Stimulated activated CD8-positive, alpha-beta memory T cell treated with anti-CD3 and anti-CD28 coated beads, Interleukin-4, amount 100 ng/mL, for 24 hours (primary cell): ENCODE results near the gene ZMIZ1.

ENCODE experiments used
- DNase-seq: peaks from one replicate; pipeline ENCODE4 v3.0.0-alpha.2; 2020; ENCODE audit warnings: low read depth

ZMIZ1 gene

GRCh38 chr10:79079490-79080355, 11.0 kb downstream of the ZMIZ1 start:
- no peak for DNase-seq

- DNase-seq, result no peak
Observed at GRCh38 chr10:79081353-79082034, 12.7 kb downstream of the ZMIZ1 start.

GRCh38 chr10:79082035-79082373, 13.2 kb downstream of the ZMIZ1 start:
- no peak for DNase-seq

DNA sequence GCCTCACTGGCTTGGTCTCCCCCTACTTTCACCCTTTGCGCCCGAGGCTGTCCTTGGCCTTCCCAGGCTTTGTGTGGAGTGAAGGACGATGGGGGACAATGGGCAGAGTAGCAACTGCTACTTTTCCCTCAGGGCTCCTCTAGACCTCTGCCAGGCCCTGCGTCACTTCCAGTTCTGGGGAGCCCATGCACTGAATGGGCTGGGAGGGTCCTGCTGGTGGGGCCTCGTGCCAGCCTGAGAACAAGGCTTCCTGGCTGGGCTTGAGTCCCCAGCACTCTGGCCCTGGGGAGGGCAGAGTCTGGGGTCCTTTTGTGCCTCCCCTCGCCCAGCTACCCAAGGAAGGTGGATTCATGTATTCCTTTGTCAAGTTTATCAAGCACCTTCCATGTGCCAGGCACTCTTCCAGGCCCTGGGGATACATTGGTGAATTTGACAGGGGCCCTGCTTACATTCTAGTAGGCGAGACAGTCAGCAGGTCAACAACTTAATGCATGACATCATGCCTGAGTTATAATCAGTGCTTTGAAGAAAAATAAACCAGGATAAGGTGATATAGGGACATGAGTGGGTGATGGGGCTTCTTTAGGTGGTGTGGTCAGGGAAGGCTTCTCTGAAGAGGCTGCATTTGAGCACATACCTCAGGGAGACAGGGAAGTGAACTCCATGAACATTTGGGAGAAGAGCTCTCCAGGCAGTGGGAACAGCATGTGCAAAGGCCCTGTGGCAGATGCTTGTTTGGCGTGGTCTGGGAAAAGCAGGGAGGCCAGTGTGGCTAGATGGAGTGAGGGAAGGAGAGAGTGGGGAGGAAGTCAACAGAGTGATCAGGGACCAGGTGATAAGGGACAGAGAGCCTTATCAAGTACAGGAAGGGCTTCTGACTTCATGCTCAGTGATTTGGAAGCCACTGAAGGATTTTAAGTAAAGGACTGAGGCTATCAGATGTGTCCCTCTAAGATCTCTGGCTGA, 14.1 kb downstream of the ZMIZ1 start:
- no peak for DNase-seq

GRCh38 chr10:79084012-79084971, 15.5 kb downstream of the ZMIZ1 start:
- DNase-seq, result no peak

DNA sequence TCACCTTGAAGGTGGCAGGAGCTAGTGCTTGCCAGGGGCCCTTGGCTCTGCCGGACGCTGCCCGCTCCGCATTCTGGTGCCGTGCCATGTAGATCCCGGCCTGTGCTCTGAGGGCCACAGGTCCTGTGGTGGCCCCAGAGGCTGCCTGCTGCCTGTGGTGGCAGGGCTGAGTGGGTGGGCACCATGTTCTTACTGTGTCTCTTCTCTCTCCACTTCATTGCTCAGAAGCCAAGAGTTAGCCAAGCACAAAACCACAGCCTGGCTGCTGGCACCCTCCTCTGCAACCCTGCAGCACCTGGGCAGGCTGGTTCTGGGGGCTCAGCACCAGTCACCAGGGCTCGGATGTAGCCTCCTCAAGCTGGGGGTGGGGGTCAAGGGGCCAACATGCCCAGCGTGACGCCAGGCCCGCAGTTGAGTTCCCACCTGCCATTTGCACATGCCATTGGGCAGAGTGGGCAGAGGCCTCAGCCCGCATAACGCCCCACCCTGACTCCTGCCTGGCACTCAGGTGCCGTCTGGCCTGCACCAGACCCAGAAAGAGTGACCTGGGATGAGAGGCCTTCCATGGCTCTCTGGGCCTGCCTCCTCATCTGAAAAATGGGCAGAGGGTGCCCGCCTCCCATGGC, 16.3 kb downstream of the ZMIZ1 start:
- DNase-seq, result no peak

DNA sequence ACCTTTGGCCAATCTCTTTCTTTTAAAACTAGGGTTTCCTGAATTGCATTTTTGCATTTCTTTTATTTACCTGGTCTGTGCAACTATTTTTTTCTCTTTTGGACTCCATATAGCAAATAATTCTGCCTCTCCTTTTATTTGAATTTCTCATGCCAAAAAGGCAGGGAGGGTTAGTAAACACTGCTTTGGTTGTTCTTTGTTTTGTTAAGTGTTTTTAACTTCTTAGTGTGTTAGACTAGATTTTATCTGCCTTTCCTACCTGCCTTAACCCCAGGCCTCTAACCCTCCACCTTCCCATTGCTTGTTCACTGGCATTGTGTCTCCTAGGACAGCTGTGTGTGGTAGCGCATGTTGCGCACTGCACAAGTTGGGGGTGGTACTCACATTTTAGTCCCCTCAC, 18.1 kb downstream of the ZMIZ1 start:
- no peak for DNase-seq

- no peak for DNase-seq
Observed at GRCh38 chr10:79087721-79088120, 19.0 kb downstream of the ZMIZ1 start.

DNA sequence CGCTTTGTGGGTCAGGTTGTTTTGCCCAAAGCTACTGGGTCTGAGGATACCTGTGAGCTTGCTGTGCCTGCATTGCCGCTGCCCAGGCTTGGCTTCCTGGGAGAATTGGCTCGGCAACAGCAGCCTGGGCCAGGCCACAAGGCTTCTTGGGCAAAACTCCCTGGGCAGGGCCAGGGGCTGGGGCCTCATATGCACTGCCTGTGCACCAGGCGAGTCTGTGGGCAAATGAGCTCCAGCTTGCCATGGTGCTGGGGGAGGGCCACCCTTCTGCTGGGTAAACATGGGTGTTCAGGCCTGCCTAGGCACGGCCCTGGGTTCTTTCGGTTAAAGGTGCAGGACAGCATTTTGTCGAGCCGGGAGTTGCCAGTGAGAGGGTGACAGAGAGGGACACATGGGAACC, 19.4 kb downstream of the ZMIZ1 start:
- no peak for DNase-seq

GRCh38 chr10:79088613-79089355, 20.0 kb downstream of the ZMIZ1 start:
- DNase-seq, result no peak

GRCh38 chr10:79089632-79090031, 20.9 kb downstream of the ZMIZ1 start:
- no peak for DNase-seq

- DNase-seq, result no peak
Observed at GRCh38 chr10:79090134-79090803, 21.5 kb downstream of the ZMIZ1 start.

DNA sequence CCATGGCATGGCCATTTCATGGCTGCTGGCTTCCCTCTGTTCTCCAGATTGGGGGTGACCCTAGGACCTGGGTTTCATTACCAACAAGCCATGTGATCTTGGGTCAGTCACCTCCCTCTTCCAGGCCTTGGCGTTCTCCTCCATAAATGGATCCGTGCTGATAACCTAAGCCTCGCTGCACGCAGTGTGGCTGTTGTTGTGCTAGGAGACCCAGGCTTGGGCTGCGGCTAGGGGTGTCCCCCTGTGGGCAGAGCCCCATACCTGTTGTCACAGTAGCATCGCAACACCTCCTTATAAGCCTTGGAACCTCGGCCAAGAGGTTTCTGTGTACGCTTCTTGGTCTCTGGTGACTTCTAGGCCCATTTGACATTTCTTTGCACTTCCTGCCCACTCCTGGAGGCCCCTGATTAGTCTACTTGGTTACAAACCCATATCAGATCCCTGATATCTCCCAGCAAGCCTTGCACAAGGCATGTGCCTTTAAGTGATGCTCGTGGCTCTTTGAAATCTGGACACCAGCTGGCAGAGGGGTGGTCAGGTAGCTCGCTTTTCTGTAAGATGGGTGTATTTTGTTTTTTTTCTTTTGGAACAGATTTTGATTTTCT, 23.6 kb downstream of the ZMIZ1 start:
- DNase-seq, result no peak

- DNase-seq, result no peak
Observed at GRCh38 chr10:79093658-79094411, 25.1 kb downstream of the ZMIZ1 start.

DNA sequence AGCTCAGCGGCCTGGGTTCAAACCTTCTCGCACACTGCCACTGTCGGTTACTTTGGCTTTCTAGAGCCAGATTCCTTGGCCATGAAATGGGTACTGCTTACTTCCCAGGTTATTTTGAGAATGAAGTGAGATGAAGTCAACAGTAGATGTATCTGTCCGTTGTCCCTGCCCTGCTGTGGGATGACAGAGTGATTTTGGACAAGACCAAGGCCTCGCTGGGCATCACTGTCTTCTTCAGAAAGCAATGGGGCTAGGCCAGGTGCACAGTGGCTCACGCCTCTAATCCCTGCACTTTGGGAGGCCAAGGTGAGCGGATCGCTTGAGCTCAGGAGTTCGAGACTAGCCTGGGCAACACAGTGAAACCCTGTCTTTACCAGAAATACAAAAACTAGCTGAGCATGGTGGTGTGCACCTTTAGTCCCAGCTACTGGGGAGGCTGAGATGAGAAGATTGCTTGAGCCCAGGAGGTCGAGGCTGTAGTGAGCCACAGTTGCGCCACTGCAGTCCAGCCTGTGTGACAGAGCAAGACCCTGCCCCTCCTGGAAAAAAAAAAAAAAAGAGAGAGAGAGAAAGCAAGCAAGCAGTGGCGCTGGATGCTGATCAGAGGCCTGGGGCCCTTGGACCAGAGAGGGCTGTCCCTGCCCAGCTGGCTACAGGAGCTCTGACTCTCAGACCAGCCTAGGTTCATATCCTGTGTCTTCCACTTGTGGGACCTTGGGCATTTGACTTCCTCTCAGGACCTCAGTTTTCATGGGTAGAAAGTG, 25.8 kb downstream of the ZMIZ1 start:
- no peak for DNase-seq

GRCh38 chr10:79095316-79095715, 26.6 kb downstream of the ZMIZ1 start:
- DNase-seq, result no peak

DNA sequence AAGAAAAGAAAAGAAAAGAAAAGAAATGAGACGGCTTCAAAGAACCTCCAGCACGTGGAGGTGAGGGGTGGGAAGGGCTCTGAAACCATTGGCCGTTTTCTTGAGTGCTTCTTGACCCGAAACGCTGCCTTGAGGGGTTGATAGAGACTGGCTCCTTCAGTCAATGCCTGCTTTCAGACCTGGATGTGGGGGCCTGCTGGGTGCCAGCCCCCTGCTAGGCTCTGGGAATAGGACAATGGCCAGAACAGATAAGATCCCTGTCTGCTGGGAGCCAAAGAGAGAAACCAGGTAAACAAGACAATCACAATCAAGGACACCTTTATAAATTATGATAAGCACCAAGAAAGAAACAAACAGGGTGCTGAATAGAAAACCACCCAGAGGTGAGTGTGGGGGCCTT, 27.7 kb downstream of the ZMIZ1 start:
- no peak for DNase-seq
